Embryonic facial prominence (tissue), 1 donor: ENCODE measurements around the gene RNFT2.
"Not testable (repeated sequence)": the region's sequence is repeated elsewhere in the genome, so short reads cannot be mapped to it uniquely, and the experiment has no call there.

Experiments
- DNase-seq: peaks from one replicate; pipeline ENCODE4 v3.0.0-alpha.2; 2016; ENCODE audit errors: extremely low spot score

Gene RNFT2

DNA sequence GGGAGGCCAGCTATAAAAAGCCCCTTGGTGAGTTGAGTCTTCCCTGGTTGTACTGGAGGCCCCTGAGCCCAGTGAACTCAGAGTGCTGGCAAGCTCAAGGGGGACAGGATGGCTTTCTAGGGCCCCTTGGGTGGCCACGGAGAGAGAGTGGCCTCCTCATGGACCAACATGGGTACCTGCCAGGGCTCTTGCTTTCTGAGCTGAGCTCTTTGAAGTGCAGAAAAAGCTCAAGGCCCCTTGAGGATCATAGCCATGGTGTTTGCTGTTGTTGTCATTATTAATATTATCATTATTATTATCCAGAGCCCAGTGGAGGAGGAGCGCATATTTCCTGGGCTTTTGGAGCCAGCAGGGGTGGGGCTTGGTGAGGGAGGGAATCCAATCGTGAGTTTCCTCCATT lies 6.7 kb downstream of the RNFT2 start:
- DNase-seq, result no peak

DNA sequence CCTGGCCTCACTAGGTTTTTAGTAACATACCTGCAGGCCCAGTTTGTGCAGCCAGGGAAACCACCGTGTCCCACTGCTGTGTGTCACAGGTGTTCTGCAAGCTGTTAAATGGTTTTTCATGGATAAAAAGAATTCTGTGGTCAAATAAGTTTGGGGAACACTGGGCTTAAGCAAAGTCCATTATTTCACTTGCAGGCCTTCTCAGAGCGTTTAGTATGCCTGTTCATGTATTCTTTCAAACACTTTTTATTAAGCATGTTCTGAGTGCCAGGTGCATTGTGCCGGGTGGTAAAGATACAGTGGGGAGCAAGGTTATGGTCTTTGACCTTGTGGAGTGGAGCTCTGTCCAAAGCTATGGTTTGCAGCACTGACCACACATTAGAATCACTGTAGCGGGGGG lies 7.4 kb downstream of the RNFT2 start:
- no peak for DNase-seq

DNA sequence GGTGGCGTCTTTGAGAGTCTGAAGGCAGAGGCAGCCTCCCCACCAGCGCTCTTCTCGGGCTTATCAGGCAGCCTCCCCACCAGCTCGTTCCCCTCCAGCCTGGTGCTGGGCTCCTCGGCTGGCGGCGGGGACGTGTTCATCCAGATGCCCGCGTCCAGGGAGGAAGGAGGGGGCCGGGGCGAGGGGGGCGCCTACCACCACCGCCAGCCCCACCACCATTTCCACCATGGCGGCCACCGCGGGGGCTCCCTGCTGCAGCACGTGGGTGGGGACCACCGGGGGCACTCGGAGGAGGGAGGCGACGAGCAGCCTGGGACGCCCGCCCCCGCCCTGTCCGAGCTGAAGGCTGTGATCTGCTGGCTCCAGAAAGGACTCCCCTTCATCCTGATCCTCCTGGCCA lies 11.8 kb downstream of the RNFT2 start:
- DNase-seq, result no peak

DNA sequence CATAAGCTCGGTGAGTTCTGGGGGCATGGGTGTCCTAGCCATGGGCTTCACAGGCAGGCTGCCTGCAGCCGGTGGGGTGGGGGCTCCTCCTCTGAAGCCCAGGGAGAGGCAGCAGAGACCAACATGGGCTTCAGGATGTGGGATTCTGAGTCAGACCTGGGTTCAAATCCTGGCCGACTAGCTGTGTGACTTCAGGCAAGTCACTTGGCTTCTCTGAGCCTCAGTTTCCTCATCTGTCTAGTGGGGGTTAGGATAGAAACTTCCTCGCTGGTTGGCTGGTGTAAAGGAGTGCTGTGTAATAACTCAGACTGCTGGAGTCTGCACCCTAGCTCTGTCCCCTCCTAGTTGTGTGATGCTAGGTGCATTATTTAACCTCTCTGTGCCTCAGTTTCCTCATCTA lies 12.2 kb downstream of the RNFT2 start:
- no peak for DNase-seq

DNA sequence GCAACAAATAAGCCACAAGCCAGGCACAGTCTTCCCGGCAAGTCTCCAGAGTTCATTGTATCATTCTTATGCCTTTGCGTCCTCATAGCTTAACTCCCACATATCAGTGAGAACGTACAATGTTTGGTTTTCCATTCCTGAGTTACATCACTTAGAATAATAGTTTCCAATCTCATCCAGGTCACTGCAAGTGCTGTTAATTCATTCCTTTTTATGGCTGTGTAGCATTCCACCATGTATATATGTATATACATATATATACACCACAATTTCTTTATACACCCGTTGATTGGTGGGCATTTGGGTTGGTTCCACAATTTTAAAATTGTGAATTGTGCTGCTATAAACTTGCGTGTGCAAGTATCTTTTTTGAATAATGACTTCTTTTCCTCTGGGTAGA lies 16.0 kb downstream of the RNFT2 start:
- DNase-seq, result not testable (repeated sequence)

DNA sequence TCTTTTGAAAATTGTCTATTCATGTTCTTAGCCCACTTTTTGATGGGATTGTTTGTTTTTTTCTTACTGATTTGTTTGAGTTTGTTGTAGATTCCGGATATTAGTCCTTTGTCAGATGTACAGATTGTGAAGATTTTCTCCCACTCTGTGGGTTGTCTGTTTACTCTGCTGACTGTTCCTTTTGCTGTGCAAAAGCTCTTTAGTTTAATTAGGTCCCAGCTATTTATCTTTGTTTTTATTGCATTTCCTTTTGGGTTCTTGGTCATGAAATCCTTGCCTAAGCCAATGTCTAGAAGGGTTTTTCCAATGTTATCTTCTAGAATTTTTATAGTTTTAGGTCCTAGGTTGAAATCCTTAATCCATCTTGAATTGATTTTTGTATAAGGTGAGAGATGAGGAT lies 16.7 kb downstream of the RNFT2 start:
- DNase-seq, result not testable (repeated sequence)

DNA sequence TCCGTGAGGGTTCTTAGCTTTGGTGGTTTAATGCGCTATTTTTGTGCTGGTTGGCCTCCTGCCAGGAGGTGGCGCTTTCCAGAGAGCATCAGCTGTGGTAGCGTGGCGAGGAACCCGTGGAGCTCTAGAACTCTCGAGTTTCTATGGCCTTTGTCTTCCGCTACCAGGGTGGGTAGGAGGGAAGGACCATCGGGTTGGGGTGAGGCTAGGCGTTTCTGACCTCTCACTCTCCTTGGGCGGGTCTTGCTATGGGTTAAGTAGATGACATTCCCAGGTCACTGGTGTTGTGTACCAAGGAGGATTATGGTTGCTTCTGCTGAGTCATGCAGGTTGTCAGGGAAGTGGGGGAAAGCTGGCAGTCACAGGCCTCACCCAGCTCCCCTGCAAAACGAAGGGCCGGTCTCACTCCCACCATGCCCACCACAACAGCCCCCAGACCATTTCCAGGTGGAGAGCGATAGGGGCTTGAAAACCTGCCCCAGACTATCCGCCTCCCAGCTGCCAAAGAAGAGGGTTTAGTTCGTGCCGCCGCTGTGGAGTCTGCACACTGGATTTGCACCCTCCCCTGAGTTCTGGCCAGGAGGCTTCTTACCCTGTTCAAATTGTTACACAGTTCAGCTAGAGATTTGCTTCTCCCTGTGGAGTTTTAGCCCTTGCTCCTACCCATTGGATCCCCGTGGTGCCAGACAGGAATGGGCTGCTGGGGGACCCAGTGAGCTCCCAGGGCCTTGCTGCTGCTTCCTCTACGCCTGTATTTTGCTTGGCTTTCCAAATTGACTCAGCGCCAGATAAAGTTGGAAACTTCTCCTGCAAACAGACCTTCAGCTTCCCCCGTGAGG lies 21.9 kb downstream of the RNFT2 start:
- DNase-seq, result no peak

DNA sequence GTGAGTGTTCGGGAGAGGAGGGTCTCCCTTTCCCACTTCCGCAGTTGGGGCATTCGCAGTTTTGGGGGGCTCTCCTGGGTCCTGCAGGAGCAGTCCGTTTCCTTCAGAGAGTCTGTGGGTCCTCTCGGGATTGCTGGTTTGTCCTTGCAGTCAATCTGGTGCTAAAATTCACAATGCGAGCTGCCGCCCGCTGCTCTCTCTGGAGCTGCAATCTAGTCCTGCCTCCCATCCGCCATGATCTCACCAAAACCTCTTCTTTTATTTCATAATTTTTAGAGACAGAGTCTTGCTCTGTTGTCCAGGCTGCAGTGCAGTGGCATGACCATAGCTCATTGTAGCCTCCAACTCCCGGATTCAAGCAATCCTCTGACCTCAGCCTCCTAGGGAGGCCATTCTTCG lies 22.5 kb downstream of the RNFT2 start:
- no peak for DNase-seq

DNA sequence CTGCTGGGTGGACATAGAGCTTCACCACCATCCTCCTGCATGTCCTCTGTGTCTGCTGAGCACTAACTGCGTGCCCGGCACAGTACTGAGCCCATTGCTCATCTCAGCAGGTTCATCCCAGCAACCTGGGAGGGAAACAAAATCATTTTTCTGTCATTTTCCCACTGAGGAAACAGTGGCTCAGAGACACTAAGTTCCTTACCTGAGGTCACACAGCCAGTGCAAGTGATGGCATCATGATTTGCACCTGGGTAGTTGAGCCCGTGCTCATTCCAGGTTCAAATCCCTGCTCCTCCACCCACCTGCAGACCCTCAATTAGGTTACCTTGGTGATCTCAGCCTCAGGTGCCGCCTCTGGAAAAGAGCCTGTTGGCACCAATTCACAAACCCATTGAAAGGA lies 23.4 kb downstream of the RNFT2 start:
- DNase-seq, result no peak

DNA sequence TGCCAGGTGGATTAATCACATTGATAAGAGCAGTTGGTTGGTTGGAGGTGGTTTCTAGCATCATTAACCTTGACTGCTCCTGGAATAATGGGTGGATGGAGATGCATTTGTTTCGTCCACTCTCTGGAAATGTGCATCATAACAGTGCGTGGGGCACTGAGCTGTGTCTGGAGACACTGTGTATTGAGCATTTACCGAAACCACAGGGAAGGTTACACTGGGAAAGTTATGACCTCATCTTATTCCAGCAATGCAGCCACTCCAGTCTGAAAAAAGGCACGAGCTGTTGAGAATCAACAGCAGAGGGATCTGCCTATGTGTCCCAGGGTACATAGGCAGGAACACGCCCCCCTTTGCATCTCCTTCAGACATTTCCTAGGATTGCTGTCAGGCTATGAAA lies 27.2 kb downstream of the RNFT2 start:
- no peak for DNase-seq

DNA sequence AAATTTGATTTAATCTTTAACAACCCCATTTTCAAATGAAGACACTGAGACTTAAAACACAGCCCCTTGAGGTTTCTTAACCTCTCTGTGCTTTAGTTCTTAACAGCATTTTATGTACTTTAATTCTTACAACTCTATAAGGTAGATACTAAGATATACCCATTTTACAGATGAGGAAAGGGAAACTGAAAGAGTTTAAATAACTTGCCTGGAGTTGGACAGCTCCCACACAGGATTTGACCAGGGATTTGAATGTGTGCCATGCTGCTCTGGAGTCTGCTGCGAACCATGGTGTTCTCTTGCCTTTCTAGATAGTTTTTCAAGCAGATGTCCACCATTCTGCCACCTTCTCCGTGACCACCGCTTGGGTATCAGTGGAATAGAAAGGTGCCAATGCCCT lies 28.2 kb downstream of the RNFT2 start:
- no peak for DNase-seq

DNA sequence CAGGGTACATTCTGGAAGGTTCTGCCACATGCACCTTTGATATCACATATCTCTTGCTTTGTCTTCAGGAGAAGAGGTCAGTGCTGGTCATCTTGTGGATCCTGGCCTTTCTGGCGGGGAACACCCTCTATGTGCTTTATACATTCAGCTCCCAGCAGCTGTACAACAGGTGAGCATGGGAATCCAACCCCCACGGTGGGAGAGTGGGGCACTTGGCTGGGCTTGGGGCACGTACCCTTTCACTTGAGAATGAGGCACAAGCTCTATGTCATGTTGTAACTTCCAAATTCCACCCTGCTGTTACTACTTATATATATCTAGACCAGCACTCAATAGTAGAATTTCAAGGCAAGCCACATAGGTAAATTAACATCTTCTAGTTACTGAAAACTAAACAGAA lies 28.6 kb downstream of the RNFT2 start:
- DNase-seq, result no peak

DNA sequence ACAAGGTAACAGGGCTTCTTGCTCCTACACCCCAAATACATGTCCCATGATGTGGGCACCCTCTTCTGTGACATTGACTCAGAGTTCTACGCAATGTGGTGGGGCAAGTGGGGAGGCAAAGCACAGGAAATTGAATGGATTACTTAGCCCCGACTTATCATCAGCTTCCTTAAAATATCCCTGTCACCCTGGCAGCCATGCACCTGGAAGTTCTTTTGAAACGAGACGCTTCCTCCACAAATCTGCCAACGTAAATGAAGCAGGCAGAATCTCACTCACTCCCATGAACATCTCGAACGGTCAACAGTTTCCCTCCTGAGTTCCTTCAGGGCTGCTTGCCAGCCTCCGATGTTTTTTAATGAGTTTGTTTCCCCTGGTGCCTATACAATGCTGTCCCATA lies 33.5 kb downstream of the RNFT2 start:
- DNase-seq, result no peak

DNA sequence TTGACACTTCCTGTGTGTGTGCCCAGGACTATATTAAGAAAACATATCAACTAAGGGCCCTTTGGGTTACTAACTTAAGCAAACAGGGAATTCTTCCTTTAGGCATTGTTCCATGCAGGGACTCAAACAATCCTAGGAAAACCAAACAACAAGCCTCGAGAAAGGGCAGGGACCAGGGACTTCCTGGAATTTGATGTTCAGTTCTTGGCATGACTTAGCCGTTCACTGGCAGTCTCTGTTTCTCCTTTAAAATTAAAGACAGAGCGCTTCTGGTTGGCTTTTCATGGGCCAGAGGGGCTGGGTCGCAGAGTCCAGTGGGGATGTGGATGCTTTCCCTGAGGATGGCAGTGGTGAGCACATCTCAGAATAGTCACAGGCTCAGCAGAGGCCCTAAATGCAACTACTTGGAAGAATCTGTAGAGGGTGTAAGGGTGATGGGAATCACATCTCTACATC lies 35.2 kb downstream of the RNFT2 start:
- DNase-seq, result no peak

DNA sequence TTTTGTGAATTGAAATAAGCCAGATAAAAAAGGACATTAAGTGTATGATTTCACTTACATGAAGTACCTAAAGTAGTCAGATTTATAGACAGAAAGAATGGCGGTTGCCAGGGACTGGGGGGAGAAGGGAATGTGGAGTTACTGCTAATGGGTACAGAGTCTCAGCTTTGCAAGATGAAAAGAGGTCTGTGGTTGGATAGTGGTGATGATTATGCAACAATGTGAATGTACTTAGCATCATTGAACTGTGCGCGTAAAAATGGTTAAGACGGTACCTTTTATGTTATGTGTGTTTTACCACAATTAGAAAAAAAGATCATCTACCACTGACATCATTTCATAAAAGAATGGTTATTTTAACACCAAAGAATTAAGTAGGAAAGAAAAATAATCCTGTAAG lies 35.9 kb downstream of the RNFT2 start:
- no peak for DNase-seq

DNA sequence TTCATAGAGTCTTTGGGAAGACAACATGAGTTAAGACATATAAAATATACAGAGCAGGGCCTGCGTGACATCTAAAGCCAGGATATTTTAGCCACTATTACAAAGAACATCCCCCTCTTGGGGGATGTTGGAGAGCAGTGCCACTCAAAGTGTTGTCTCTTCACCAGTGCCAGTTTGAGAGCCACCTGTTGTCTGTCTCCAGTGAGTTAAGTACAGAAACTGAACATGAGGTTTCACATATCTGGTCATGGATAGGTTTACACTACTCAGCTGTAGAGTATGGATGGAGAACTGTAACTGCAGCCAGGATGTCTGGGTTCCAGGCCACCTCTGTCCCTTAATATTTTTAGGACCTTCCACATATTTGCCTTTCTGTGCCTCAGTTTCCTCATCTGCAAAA lies 39.1 kb downstream of the RNFT2 start:
- no peak for DNase-seq

DNA sequence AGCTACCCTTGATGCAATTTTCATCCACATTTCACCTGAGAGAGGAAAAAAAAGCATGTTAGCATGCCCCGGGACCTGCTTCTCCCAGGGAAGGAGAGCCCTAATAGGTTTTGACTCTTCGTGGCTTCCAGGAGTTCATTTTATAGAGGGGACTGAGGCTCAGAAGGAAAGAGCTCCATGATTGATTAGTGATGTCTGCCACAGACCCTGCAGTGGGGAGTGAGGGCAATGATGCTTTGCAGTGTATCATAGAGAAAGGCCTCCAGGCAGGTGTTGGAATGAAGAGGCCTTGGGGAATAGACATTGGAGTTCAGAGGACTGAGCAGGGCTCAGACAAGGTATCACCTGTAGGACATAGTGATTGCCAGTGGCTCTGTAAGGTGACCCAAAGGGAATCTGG lies 41.5 kb downstream of the RNFT2 start:
- DNase-seq, result no peak

DNA sequence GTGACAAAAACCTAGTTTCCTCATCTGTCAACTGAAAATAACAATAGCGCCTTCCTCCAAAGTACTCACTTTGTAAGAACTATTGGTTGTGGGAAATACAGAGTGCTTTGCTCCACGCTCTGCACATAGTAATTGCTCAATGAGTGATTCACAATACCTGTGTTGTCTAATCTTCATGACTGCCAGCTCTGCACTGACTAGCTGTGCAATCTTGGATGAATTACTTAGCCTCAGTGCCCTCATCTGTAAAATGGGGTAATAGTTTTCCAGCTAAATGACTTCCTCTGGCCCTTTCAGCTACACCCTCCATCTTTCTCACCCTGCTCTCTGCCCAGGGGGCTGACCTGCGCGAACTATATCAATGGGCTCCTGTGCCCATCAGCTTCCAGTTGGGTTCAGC lies 42.8 kb downstream of the RNFT2 start:
- no peak for DNase-seq

DNA sequence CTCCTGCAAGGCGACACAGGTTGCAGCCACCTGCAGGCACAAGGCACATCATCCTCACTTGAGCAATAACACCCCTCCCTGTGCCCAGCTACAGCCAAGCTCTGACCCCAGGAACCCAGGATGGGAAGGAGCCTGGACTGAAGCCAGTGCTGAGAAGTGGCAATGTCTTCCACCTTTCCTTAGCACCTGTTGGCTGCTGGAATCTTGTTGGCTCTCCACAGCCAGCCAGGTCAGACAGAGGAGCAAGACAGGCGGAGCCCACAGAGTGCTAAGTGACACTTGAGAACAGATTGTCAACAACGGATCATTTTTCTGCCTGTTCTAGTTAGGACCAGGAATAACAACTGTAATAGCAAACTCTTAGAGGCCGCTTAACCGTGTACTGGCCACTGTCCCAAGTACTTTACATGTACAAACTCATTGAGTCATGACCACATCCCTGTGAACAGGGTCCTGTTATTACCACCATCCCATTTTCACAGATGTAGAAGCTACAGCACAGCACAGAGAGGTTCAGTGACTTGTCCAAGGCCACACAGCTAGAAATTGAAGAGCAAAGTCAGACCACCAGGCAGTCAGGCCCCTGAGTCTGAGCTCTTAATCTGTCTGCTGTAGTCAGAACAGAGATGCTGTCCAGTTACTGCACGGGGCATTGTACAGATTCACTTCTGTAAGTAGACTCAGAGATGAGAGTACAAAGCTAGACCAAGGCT lies 45.6 kb downstream of the RNFT2 start:
- no peak for DNase-seq

DNA sequence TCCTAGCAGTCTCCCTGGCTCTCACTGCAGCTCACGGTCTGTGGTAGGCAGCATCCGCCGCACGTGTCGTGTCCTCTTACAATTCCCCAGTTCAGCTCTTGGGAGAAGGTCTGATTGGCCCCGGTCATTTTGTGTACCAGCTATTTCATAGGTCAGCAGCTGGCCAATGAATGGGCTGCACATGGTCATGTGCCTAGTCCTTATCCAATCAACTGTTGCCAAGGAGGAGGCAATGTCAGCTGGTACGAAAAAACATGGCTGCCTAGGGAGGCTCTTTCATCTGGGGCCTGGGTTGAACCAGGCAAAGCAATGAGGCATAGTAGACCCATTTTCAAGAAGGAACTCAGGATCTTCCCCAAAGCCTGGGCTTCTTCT lies 46.1 kb downstream of the RNFT2 start:
- DNase-seq, result no peak

DNA sequence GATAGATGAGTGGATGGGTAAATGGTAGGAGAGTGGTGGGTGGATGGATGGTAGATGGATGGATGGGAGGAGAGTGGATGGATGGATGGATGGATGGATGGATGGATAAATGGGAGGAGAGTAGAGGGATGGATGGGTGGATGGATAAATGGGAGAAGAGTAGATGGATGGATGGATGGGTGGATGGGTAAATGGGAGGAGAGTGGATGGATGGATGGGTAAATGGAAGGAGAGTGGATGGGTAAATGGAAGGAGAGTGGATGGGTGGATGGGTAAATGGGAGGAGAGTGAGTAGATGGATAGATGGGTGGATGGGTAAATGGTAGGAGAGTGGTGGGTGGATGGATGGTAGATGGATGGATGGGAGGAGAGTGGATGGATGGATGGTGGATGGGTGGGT lies 51.4 kb downstream of the RNFT2 start:
- DNase-seq, result not testable (repeated sequence)

DNA sequence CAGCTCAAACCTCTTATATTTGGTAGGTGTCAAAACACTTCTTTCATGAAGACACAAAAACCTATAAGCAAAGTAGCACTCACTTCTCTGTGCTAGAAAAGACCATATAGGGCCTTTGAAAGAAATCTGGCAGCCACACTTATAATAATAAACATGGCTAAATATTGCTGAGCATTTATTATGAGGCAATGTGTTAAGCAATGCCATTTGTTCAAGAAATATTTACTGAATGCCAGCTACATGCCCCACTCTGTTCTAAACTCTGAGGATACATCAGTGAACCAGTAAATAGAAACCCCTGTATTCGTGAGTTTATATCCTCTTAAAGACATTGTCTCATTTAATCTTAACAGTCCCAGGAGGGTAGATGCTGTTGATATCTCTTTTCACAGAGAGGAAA lies 52.0 kb downstream of the RNFT2 start:
- DNase-seq, result no peak

DNA sequence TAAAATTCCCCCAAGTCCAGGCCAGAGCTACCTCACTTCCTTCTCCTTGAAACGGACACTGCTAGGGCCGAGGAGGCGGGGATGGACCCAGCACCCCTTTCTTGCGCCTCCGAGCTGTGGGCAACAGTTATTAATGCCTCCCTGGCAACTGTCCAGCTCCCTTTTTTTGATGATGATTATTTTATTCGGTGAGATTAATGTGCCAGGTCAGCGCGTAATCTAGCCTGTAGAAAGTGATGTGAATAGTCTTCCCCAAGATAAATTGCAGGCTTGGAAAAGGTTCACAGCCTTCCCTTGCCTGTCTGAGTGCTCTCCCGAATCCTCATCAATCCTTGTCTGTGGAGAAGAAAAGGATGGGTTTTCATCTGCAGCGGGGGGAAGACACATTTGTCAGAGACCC lies 54.3 kb downstream of the RNFT2 start:
- DNase-seq, result no peak
